ENCODE results near the gene ZNF616. TPM values are rescaled to one million over a fixed set of nuclear protein-coding genes. Genes with fewer than 3 reads are reported as not detected.
A peak's percentile ranks its signal among the peaks of the same experiment; 100 is the strongest.

ZNF616 gene
- 10 to 100 TPM; 10.4 to 12.1 TPM for total RNA-seq

DNA sequence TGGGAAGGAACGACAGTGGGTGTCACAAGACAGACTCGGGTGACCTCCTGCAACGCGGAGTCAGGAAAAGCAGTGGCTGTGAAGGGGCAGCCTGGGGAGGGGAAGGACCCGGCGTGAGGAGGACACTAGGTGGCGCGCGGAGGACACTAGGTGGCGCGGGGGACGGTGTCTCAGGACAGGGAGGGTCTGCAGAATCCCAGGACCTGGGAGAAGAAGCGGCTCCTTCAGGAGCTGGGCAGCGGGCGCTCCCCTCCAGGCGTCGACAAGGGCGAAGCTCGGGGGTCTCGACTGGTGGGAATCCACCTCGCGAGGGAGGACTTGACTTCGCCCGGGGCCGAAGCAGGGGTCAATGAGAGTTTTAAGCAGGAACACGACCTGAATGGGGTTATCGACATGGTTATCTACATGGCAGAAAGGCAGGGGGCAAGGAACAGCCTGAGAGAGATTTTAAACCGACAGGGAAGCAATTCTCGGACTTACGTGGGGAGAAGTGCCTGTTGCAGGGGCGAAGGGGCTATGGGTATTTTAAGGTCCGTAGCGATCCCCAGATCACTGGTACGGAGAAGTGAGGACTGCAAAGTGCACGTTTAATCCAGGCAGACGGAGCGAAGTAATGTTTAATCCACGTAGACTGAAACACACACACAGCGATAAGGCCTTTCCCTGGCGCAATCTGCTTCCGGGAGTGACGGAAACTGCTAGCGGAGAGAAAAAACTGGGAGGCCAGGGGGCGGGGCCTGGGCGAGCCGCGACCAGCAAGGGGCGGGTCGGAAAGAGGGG, at the start of gene ZNF616:
TSS of gene ZNF616 (minus strand) at position 687 of the 780 bp plus-strand sequence. CDS start 9,426 bp downstream, outside the sequence.
- peaks cover 25 to 52% of the 10 kb centered on the region in 2 donors for H3K36me3 Mint-ChIP-seq (ENCODE audit: insufficient read depth in 2 of 2)
- peaks cover 8 to 14% of the 10 kb centered on the region in 2 donors for H3K9me3 Mint-ChIP-seq
- peak; percentile 86 to 89 for ATAC-seq (replicated peaks in 1 of 2)
- no peaks in the 10 kb centered on the region for H3K27me3 Mint-ChIP-seq (ENCODE audit: low read depth)
- H3K4me3 Mint-ChIP-seq = peak within 1 kb of the TSS; percentile 90 to 97
- peaks cover 24% of the 10 kb centered on the region for H3K4me1 Mint-ChIP-seq (ENCODE audit: low read depth)
- peak; percentile 88 to 89 for DNase-seq
- peak within 1 kb of the TSS; percentile 96 for H3K27ac Mint-ChIP-seq

DNA sequence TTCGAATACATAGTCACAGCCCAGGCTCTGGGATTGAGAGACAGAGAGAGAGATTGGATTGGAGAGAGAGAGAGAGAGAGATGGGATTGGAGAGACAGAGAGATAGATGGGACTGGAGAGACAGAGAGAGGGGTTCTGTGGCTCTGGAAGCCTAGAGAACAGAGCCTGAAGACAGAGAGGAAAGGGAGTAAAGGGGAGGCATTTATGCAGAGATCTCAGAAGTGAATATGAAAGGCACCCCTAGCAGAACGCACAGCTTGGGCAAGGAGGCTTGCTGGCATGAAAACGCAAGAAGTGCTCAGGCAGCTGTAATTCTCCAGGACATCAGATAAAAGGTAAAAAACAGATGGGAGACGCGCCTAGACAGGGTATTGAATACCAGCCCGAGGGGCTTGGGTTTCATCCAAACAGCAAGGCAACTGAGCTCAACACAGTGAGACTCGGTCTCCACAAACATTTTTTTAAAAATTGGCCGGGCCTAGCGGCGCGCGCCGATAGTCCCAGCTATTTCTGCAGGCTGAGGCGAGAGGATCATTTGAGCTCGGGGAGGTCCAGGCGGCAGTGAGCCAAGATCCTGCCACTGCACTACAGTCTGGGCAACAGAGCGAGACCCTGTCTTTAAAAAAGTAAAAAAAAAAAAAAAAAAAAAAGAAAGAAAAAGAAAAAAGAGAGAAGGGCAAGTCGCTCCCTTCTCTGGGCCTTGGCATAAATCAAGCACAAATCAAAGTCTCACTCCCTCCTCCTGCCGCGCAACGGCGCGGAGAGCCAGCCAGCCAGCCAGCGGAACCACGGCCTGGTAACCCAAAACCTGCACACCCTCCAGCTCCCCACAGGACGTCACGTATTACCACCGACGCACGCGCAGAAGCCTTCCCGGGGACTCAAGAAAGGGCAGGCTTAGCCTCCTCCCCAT, 49.3 kb upstream of the ZNF616 start:
- DNase-seq = peak in 1 of 2 donors; percentile 6
- peak in 1 of 2 donors; percentile 0 for ATAC-seq (replicated peaks in 1 of 2)
- no peaks in the 10 kb centered on the region for H3K27me3 Mint-ChIP-seq (ENCODE audit: low read depth)
- peak overlapping the region; percentile 83 to 100 for H3K4me3 Mint-ChIP-seq
- peaks cover 35% of the 10 kb centered on the region for H3K4me1 Mint-ChIP-seq (ENCODE audit: low read depth)
- peaks cover 3 to 12% of the 10 kb centered on the region in 2 donors for H3K36me3 Mint-ChIP-seq (ENCODE audit: insufficient read depth in 2 of 2)
- no peaks in the 10 kb centered on the region for H3K9me3 Mint-ChIP-seq
- peak overlapping the region; percentile 96 for H3K27ac Mint-ChIP-seq

DNA sequence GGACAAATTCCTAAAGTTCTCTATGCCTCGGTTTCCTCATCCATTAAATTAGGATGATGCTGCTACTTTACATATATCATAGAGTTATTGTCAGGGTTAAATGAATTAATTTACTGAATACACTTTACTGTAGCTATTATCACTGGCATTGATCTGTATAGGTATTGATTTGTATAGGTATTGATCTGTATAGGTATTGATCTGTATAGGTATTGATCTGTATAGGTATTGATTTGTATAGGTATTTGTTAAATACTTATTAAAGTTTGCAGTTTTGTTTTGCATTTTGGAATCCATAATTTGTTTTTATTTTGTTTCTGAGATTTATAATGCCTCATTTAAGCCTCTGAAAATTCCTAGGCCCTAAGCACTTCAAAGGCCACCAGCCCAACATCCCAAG, 47.7 kb upstream of the ZNF616 start:
- H3K4me3 Mint-ChIP-seq = no peak overlapping the region
- H3K27ac Mint-ChIP-seq = peak overlapping the region; percentile 56
- no peaks in the 10 kb centered on the region for H3K27me3 Mint-ChIP-seq (ENCODE audit: low read depth)
- ATAC-seq (replicated peaks in 1 of 2) = no peak
- no peaks in the 10 kb centered on the region for H3K9me3 Mint-ChIP-seq
- DNase-seq = no peak
- H3K4me1 Mint-ChIP-seq (ENCODE audit: low read depth) = peaks cover 21% of the 10 kb centered on the region
- H3K36me3 Mint-ChIP-seq (ENCODE audit: insufficient read depth in 2 of 2) = peaks cover 0 to 8% of the 10 kb centered on the region in 2 donors

DNA sequence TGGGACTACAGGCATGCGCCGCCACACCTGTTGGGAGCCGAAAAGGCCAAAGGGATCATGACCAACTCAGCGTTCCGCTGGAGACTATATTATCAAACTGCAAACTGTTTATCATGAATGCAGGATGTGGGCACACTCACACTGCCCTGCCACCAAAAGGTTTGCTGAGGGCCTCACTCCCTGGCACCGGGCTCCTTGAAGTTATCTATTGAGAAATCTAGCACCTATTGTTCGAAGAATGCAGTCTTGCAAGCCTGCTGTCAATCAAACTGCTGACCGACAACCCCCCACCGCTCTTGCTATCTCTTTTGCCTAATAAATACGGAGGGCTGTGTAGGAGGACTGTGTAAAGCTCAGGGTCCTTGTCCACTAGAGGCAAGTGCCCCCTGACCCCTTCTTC, 36.8 kb upstream of the ZNF616 start:
- H3K4me3 Mint-ChIP-seq = no peak overlapping the region
- no peaks in the 10 kb centered on the region for H3K27me3 Mint-ChIP-seq (ENCODE audit: low read depth)

DNA sequence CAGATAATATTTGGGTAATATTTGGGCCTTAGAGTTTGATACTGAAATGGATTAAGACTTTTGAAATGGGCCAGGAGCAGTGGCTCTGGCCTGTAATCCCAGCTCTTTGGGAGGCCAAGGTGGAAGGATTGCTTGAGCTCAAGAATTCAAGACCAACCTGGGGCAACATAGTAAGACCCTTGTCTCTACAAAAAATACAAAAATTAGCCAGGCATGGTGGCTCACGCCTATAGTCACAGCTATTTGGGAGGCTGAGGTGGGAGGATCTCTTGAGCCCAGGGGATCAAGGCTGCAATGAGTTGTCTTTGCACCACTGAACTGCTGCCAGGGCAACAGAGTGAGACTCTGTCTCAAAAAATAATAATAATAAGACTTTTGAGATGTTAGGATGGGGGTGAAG, 32.6 kb upstream of the ZNF616 start:
- Mint-ChIP-seq H3K9me3 (peaks cover 5 to 8% of the 10 kb centered on the region in 2 donors), H3K27ac (no peak overlapping the region), H3K36me3 (ENCODE audit: insufficient read depth in 2 of 2) (peaks cover 20 to 34% of the 10 kb centered on the region in 2 donors), H3K4me1 (ENCODE audit: low read depth) (peaks cover 34% of the 10 kb centered on the region), H3K4me3 (peak overlapping the region; percentile 84 to 99), H3K27me3 (ENCODE audit: low read depth) (no peaks in the 10 kb centered on the region)
- ATAC-seq (replicated peaks in 1 of 2) (no peak), DNase-seq (no peak)

More for the DNA sequence above, 36.8 kb upstream of the ZNF616 start:
- Mint-ChIP-seq H3K4me1 (ENCODE audit: low read depth) (peaks cover 11% of the 10 kb centered on the region), H3K9me3 (peaks cover 1 to 3% of the 10 kb centered on the region in 2 donors), H3K36me3 (ENCODE audit: insufficient read depth in 2 of 2) (peaks cover 2 to 4% of the 10 kb centered on the region in 2 donors), H3K27ac (no peak overlapping the region)
- ATAC-seq (replicated peaks in 1 of 2) = no peak
- no peak for DNase-seq

DNA sequence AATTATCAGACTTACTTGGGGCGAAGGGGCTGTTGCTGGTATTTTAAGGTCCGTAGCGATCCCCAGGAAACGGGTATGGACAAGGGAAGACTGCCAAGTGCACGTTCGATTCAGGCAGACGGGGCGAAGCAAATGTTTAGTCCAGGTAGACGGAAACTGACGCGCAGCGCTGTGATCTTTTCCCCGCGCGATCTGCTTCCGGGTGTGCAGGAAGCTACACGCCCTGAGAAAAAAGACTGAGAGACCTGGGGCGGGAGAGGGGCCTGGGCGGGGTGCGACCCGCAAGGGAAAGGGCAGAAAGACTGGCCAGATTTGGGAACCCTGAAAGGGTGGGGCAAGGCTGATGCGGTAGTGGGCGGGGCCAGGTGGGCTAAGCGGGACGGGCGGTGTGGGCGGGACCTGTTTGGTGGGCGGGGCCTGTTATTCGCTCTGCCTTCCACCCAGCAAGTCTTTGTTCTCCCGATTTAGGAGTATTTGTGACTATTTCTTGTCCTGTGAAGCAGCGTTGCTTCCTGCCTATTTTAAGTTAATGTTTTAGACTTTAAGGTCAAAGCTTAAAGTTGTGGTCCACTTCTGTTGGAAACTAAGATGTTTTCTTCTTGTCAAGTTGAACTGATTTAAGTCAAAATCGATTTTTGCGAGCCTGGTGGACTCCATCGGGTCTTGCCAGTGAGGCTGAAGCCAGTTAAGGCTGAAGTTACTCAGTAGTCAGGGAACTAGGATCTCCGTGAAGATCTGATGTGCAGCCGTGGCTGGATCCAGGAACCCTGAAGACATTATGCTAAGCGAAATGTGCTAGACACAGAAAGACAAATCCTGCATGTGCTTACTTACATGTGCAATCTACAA, 31.8 kb upstream of the ZNF616 start, which contains the start of gene ZNF836:
TSS of gene ZNF836 (minus strand) at position 301 of the 849 bp plus-strand sequence. CDS start 3,549 bp downstream, outside the sequence.
- peak; percentile 93 to 94 for ATAC-seq (replicated peaks in 1 of 2)

DNA sequence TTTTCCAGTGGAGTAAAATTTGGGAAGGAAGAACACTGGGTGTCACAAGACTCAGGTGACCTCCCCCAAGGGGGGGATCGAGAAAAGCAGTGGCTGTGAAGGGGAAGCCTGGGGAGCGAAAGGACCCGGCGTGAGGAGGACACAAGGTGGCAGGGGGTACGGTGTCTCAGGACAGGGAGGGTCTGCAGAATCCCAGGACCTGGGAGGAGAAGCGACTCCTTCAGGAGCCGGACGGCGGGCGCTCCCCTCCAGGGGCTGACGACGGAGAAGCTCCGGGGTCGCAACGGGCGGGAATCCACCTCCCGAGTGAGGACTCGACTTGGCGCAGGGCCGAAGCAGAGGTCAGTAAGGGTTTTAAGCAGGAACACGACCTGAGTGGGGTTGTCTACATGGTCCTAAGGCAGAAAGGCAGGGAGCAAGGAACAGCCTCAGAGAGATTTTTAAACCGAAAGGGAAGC, 31.2 kb upstream of the ZNF616 start:
- peaks cover 5 to 8% of the 10 kb centered on the region in 2 donors for H3K9me3 Mint-ChIP-seq
- H3K27ac Mint-ChIP-seq = peak overlapping the region; percentile 96
- peaks cover 34% of the 10 kb centered on the region for H3K4me1 Mint-ChIP-seq (ENCODE audit: low read depth)
- H3K27me3 Mint-ChIP-seq (ENCODE audit: low read depth) = no peaks in the 10 kb centered on the region
- ATAC-seq (replicated peaks in 1 of 2) (peak; percentile 31 to 35), DNase-seq (peak; percentile 10 to 14)
- H3K4me3 Mint-ChIP-seq = peak overlapping the region; percentile 84 to 99
- peaks cover 21 to 38% of the 10 kb centered on the region in 2 donors for H3K36me3 Mint-ChIP-seq (ENCODE audit: insufficient read depth in 2 of 2)

More for the DNA sequence above, 31.8 kb upstream of the ZNF616 start, which contains the start of gene ZNF836:
- H3K4me1 Mint-ChIP-seq (ENCODE audit: low read depth) = peaks cover 34% of the 10 kb centered on the region
- peak within 1 kb of the TSS; percentile 84 to 99 for H3K4me3 Mint-ChIP-seq
- H3K36me3 Mint-ChIP-seq (ENCODE audit: insufficient read depth in 2 of 2) = peaks cover 21 to 38% of the 10 kb centered on the region in 2 donors
- H3K27ac Mint-ChIP-seq = peak within 1 kb of the TSS; percentile 96
- no peaks in the 10 kb centered on the region for H3K27me3 Mint-ChIP-seq (ENCODE audit: low read depth)
- peaks cover 5 to 8% of the 10 kb centered on the region in 2 donors for H3K9me3 Mint-ChIP-seq
- DNase-seq = peak; percentile 91

DNA sequence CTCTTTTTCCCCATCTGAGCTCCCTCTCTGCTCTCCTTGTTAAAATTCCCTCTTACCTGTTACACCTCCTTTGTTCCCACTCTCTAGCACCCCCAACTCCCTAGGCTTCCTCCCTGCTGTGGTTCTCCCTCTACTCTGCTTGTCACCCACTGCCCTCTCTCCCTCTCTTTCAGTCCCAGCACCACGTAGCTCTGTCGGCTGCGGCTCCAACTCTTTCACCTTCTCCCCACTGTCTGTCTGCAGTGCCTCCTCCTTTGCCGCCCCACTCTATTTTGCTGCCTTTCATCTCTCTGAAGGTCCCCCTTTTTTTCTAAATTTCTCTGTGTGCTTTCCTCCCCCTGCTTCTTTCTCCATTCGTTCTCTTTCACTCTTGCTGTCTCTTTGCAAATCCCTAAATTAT, 30.6 kb upstream of the ZNF616 start:
- peak overlapping the region; percentile 96 for H3K27ac Mint-ChIP-seq
- H3K36me3 Mint-ChIP-seq (ENCODE audit: insufficient read depth in 2 of 2) = peaks cover 23 to 43% of the 10 kb centered on the region in 2 donors
- ATAC-seq (replicated peaks in 1 of 2) (no peak), DNase-seq (peak in 1 of 2 donors; percentile 4)
- peaks cover 5 to 8% of the 10 kb centered on the region in 2 donors for H3K9me3 Mint-ChIP-seq
- peaks cover 34% of the 10 kb centered on the region for H3K4me1 Mint-ChIP-seq (ENCODE audit: low read depth)
- no peaks in the 10 kb centered on the region for H3K27me3 Mint-ChIP-seq (ENCODE audit: low read depth)
- peak overlapping the region; percentile 84 to 99 for H3K4me3 Mint-ChIP-seq

DNA sequence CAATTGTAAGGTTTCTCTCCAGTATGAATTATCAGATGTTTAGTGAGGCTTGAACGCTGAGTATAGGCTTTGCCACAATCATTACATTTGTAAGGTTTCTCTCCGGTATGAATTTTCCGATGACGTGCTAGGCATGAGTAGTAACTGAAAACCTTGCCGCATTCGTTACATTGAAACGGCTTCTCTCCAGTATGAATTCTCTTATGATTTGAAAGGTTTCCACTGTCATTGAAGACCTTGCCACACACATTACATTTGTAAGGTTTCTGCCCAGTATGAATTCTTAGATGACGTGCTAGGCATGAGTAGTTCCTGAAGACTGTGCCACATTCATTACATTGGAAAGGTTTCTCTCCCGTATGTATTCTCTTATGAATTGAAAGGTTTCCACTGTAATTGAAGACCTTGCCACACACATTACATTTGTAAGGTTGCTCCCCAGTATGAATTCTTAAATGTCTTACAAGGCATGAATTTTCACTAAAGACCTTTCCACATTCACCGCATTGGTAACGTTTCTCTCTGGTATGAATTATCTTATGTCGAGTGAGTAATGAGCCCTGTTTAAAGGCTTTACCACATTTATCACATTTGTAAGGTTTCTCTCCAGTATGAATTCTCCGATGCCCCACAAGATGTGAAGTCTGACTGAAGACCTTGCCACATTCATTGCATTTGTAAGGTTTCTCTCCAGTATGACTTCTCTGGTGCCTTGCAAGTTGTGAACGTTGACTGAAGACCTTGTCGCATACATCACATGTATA, 16.0 kb upstream of the ZNF616 start:
- H3K36me3 Mint-ChIP-seq (ENCODE audit: insufficient read depth in 2 of 2) = peaks cover 50 to 72% of the 10 kb centered on the region in 2 donors
- ATAC-seq (replicated peaks in 1 of 2) (no peak), DNase-seq (no peak)
- H3K27me3 Mint-ChIP-seq (ENCODE audit: low read depth) = no peaks in the 10 kb centered on the region
- H3K27ac Mint-ChIP-seq = no peak overlapping the region
- H3K9me3 Mint-ChIP-seq = peaks cover 39 to 43% of the 10 kb centered on the region in 2 donors
- no peak overlapping the region for H3K4me3 Mint-ChIP-seq
- H3K4me1 Mint-ChIP-seq (ENCODE audit: low read depth) = no peaks in the 10 kb centered on the region

DNA sequence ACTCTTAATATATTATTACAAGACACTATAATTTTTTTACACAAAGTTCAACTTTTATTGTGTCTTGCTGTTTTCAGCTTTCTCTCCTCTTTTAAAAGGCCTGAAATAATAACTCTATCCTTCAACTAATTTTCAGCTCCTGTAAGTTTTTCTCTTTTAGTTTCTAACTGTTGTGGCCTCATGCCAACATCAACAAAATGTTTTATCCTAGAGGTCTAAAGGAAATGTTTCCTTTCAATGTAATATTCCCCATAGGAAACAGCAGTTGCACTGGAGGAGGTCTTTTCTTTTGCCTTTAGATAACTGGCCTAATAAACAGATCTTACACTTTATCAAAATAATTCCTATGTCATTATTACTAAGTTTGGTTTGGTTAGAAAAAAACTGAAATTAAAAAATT, 8.5 kb upstream of the ZNF616 start:
- Mint-ChIP-seq H3K27me3 (ENCODE audit: low read depth) (no peaks in the 10 kb centered on the region), H3K27ac (no peak overlapping the region), H3K4me1 (ENCODE audit: low read depth) (no peaks in the 10 kb centered on the region), H3K9me3 (peaks cover 7 to 10% of the 10 kb centered on the region in 2 donors), H3K36me3 (ENCODE audit: insufficient read depth in 2 of 2) (peaks cover 12 to 13% of the 10 kb centered on the region in 2 donors), H3K4me3 (no peak overlapping the region)
- DNase-seq = no peak
- no peak for ATAC-seq (replicated peaks in 1 of 2)

DNA sequence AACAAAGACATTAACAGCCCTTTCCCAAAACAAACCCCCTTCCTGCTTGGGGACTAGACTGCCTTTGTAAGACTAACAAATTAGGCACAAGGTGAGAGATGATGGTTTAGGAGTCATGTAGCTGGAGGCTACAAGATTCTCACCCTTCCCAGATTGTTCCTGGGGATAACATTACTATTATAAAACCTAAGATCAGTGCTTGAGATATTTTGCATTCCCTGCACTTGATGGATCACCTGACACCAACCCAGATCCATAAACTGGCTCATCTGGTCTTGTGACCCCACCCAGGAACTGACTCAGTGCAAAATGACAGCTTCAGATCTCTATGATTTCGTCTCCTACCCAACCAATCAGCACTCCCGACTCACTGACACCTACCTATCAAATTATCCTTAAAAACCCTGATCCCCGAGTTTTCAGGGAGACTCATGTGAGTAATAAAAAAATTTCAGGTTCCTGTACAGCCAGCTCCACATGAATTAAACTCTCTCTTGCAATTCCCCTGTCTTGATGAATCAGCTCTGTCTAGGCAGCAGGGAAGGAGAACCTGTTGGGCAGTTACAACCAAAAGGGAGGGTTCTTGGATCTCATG, 2.4 kb upstream of the ZNF616 start:
- no peak for DNase-seq
- Mint-ChIP-seq H3K4me1 (ENCODE audit: low read depth) (peaks cover 24% of the 10 kb centered on the region), H3K27ac (no peak overlapping the region), H3K9me3 (peaks cover 3 to 10% of the 10 kb centered on the region in 2 donors), H3K27me3 (ENCODE audit: low read depth) (no peaks in the 10 kb centered on the region), H3K4me3 (no peak overlapping the region), H3K36me3 (ENCODE audit: insufficient read depth in 2 of 2) (peaks cover 20 to 39% of the 10 kb centered on the region in 2 donors)
- no peak for ATAC-seq (replicated peaks in 1 of 2)
